Panc1 (cell line): ENCODE measurements around the gene CTDP1. TPM values are rescaled to one million over a fixed set of nuclear protein-coding genes. Genes with fewer than 3 reads are reported as not detected.

Experiments used
- ATAC-seq: fragments of 200-7000 bp; cut with Tn5 transposase; 2 replicates; pipeline ENCODE4 v1.9.1; 2020; ENCODE audit warnings: mild to moderate bottlenecking, moderate library complexity
- BruUV-seq: library from RNA; stranded (reverse); fragments of 400-500 nt; replicated peaks from 2 replicates; lab custom pipeline; 2021; lab: Mats Ljungman, UMichigan
- CTCF ChIA-PET: fragments of 300-600 bp; sonication (Branson Sonifier 250); formaldehyde crosslinking; loops from one replicate; lab custom pipeline; 2022; ENCODE audit warnings: antibody characterized with exemption; lab: Charles Lee
- POLR2A ChIA-PET: fragments of 300-600 bp; sonication (Branson Sonifier 250); formaldehyde crosslinking; loops from one replicate; lab custom pipeline; 2022; ENCODE audit warnings: antibody characterized with exemption; lab: Charles Lee
- DNase-seq: peaks from one replicate; pipeline ENCODE4 v3.0.0-alpha.2; 2010; ENCODE audit warnings: low read depth, low spot score
- H3K27ac ChIP-seq: 2 replicates; pipeline ENCODE4 v1.5.1; 2011; ENCODE audit warnings: mild to moderate bottlenecking, low read length, inconsistent platforms
- H3K27me3 ChIP-seq: fragments of 200-500 bp; sonication (Bioruptor generic); 2 replicates; pipeline ENCODE4 v1.6.0; 2014; ENCODE audit warnings: low read length, inconsistent platforms; ENCODE audit not compliant: control insufficient read depth, insufficient read depth
- H3K36me3 ChIP-seq: fragments of 200-500 bp; sonication (Bioruptor generic); 2 replicates; pipeline ENCODE4 v1.5.1; 2014; ENCODE audit warnings: inconsistent platforms, mild to moderate bottlenecking, low read length, moderate library complexity; ENCODE audit not compliant: control insufficient read depth, insufficient read depth
- H3K4me1 ChIP-seq: 2 replicates; pipeline ENCODE4 v1.5.1; 2011; ENCODE audit warnings: inconsistent platforms, mild to moderate bottlenecking, low read length, moderate library complexity; ENCODE audit not compliant: control insufficient read depth, insufficient read depth
- H3K4me3 ChIP-seq, 2 experiments: 2 replicates each; pipeline ENCODE4 v1.5.1; 2011 to 2012; ENCODE audit warnings: low read depth in 2 of 2, low read length in 2 of 2, mild to moderate bottlenecking in 2 of 2, inconsistent platforms in 1 of 2, moderate library complexity in 1 of 2
- H3K9me3 ChIP-seq: fragments of 200-500 bp; sonication (Bioruptor generic); 2 replicates; pipeline ENCODE4 v1.5.1; 2014; ENCODE audit warnings: low read depth, mild to moderate bottlenecking, inconsistent platforms, low read length, moderate library complexity; ENCODE audit not compliant: control insufficient read depth, insufficient read depth
- CTCF ChIP-seq: fragments of 450-650 bp; IDR thresholded peaks from 2 replicates; pipeline ENCODE4 v1.5.1; 2017; ENCODE audit warnings: mild to moderate bottlenecking
- POLR2AphosphoS5 ChIP-seq: IDR thresholded peaks from 2 replicates; pipeline ENCODE4 v1.6.1; 2012; ENCODE audit warnings: mild to moderate bottlenecking, low read depth, low read length, moderate library complexity
- REST ChIP-seq, 2 experiments: IDR thresholded peaks; 2 replicates each; pipeline ENCODE4 v1.6.1; 2011 to 2012; ENCODE audit warnings: low read depth in 2 of 2, control low read depth in 1 of 2, low read length in 1 of 2, mild to moderate bottlenecking in 1 of 2, moderate library complexity in 1 of 2; ENCODE audit not compliant: insufficient read depth in 1 of 2
- SIN3A ChIP-seq: IDR thresholded peaks from 2 replicates; pipeline ENCODE4 v1.6.1; 2012; ENCODE audit warnings: low read depth, mild to moderate bottlenecking, low read length, moderate library complexity, borderline replicate concordance; ENCODE audit not compliant: insufficient read depth
- TCF7L2 ChIP-seq: IDR thresholded peaks from 2 replicates; pipeline ENCODE4 v1.6.1; 2011; ENCODE audit warnings: mild to moderate bottlenecking, low read depth, low read length, inconsistent platforms
- in situ Hi-C: cut with HindIII; loops from 2 replicates; pipeline ENCODE4 v1.10.0; 2016; ENCODE audit warnings: low sequenced_read_pairs, low pct_unique_long_range_greater_than_20kb
- intact Hi-C: fragments of 100-400 bp; cut with micrococcal nuclease; formaldehyde crosslinking; loops from one replicate; pipeline ENCODE4 v1.10.0; 2022; ENCODE audit not compliant: unreplicated experiment
- total RNA-seq: library from RNA; stranded (reverse); gene quantifications from one replicate; pipeline ENCODE4 v1.2.1, GENCODE V29; 2021; ENCODE audit not compliant: unreplicated experiment

CTDP1 gene
- total RNA-seq, 1 experiment from 2014 or later, result 52.8 TPM

- Histone ChIP-seq H3K9me3 (no peaks in the 10 kb centered on the region), H3K4me1 (no peaks in the 10 kb centered on the region), H3K4me3 (no peak overlapping the region), H3K27me3 (peaks cover 5% of the 10 kb centered on the region; the same call in 1 of the 2 replicates), H3K36me3 (no peaks in the 10 kb centered on the region), H3K27ac (no peak overlapping the region)
- CTCF ChIA-PET, result no interaction called here
- intact Hi-C loops, result no loop called here
- no TSS peak for BruUV-seq
- in situ Hi-C loops, result no loop called here
- POLR2A ChIA-PET, result no interaction called here
- ATAC-seq, result no peak
- no peak for TF ChIP-seq POLR2AphosphoS5
- no peak for TF ChIP-seq CTCF
- no peak for TF ChIP-seq TCF7L2
- no peak for TF ChIP-seq SIN3A
- TF ChIP-seq REST (IDR thresholded peaks at IDR 0.05; ENCODE audit: insufficient read depth in 1 of 2, low read depth in 2 of 2, low read length in 1 of 2), result no peak
- DNase-seq, result no peak
These were observed 122.7 kb downstream of the CTDP1 start for GRCh38 chr18:79802298-79802697.

- no peak for TF ChIP-seq POLR2AphosphoS5
- no peak for TF ChIP-seq SIN3A
- TF ChIP-seq REST (IDR thresholded peaks at IDR 0.05; ENCODE audit: insufficient read depth in 1 of 2, low read depth in 2 of 2, low read length in 1 of 2), result no peak
- no peak for TF ChIP-seq TCF7L2
- TF ChIP-seq CTCF, result no peak
- in situ Hi-C loops, result no loop called here
These were observed 124.0 kb downstream of the CTDP1 start for GRCh38 chr18:79803611-79804051.

More at GRCh38 chr18:79803611-79804051, 124.0 kb downstream of the CTDP1 start:
- Histone ChIP-seq H3K36me3 (no peaks in the 10 kb centered on the region), H3K4me3 (no peak overlapping the region), H3K9me3 (no peaks in the 10 kb centered on the region), H3K27me3 (peaks cover 5% of the 10 kb centered on the region; the same call in 1 of the 2 replicates), H3K4me1 (no peaks in the 10 kb centered on the region), H3K27ac (no peak overlapping the region)
- intact Hi-C loops, result no loop called here
- DNase-seq, result no peak
- BruUV-seq, result no TSS peak
- POLR2A ChIA-PET, result interaction anchor here (0.5 kb wide), 1 partner anchor 93 kb away, joined by 3 read pairs; no protein-coding TSS in a partner anchor
- ATAC-seq, result no peak
- CTCF ChIA-PET, result no interaction called here
